Muscle of leg (tissue), 11 donors: ENCODE results near the gene NEK1. TPM values are rescaled to one million over a fixed set of nuclear protein-coding genes. Genes with fewer than 3 reads are reported as not detected.
A peak's percentile ranks its signal among the peaks of the same experiment; 100 is the strongest.

Experiments used
- DNase-seq: peaks from one replicate; pipeline ENCODE4 v3.0.0; 2013
- H3K27ac ChIP-seq: one replicate; pipeline ENCODE4 v1.5.1; 2013; ENCODE audit warnings: mild to moderate bottlenecking, low read length, control low read depth
- H3K27me3 ChIP-seq: one replicate; pipeline ENCODE4 v1.6.1; 2013; ENCODE audit warnings: low read length; ENCODE audit not compliant: control insufficient read depth, insufficient read depth
- H3K36me3 ChIP-seq: one replicate; pipeline ENCODE4 v1.6.1; 2013; ENCODE audit warnings: low read length; ENCODE audit not compliant: control insufficient read depth, insufficient read depth
- H3K4me1 ChIP-seq: one replicate; pipeline ENCODE4 v1.6.1; 2013; ENCODE audit warnings: low read length; ENCODE audit not compliant: control insufficient read depth, insufficient read depth
- H3K4me3 ChIP-seq: one replicate; pipeline ENCODE4 v1.5.1; 2013; ENCODE audit warnings: low read length, control low read depth
- H3K9me3 ChIP-seq: replicated peaks from 2 replicates; pipeline ENCODE4 v1.6.1; 2013; ENCODE audit warnings: low read depth, low read length; ENCODE audit not compliant: control insufficient read depth
- WGBS: methylation state at CpG from one replicate; pipeline ENCODE4 v1.1.5; 2013; ENCODE audit warnings: missing lambda C conversion rate; ENCODE audit not compliant: insufficient coverage; 5-methylcytosine and 5-hydroxymethylcytosine counted together
- polyA plus RNA-seq, 8 donors: library from polyadenylated mRNA; unstranded; fragments of 120-200 nt; gene quantifications; one replicate each; pipeline versions ENCODE4 v1.2.1 to v1.2.3, GENCODE V29; 2013; ENCODE audit warnings: inconsistent platforms in 1 of 8, low replicate concordance in 1 of 8; ENCODE audit not compliant: insufficient read length in 8 of 8, insufficient read depth in 1 of 8
- total RNA-seq: library from RNA; stranded (reverse); fragments of 120-200 nt; gene quantifications from one replicate; pipeline ENCODE4 v1.2.4, GENCODE V29; 2013

The NEK1 gene
- total and polyA plus RNA-seq, 9 donors = 9.6 to 14.7 (median 11.8) TPM

GRCh38 chr4:169379688-169380087 is 232.7 kb downstream of the NEK1 start:
- H3K4me1 ChIP-seq = no peaks in the 10 kb centered on the region
- H3K27me3 ChIP-seq = no peaks in the 10 kb centered on the region
- H3K4me3 ChIP-seq = no peak overlapping the region
- no peak for DNase-seq
- H3K9me3 ChIP-seq = peaks cover 28% of the 10 kb centered on the region
- no peak overlapping the region for H3K27ac ChIP-seq
- no peaks in the 10 kb centered on the region for H3K36me3 ChIP-seq

GRCh38 chr4:169377367-169377766 is 235.0 kb downstream of the NEK1 start:
- Histone ChIP-seq H3K4me3 (no peak overlapping the region), H3K4me1 (no peaks in the 10 kb centered on the region), H3K27me3 (no peaks in the 10 kb centered on the region), H3K9me3 (peaks cover 28% of the 10 kb centered on the region), H3K27ac (no peak overlapping the region), H3K36me3 (no peaks in the 10 kb centered on the region)
- DNase-seq = no peak

- Histone ChIP-seq H3K9me3 (peaks cover 28% of the 10 kb centered on the region), H3K4me3 (no peak overlapping the region), H3K4me1 (no peaks in the 10 kb centered on the region), H3K27me3 (no peaks in the 10 kb centered on the region), H3K36me3 (no peaks in the 10 kb centered on the region), H3K27ac (no peak overlapping the region)
- WGBS = no CpG with 5 or more reads among the region's 1 CpG
- no peak for DNase-seq
These were observed 236.0 kb downstream of the NEK1 start for GRCh38 chr4:169376421-169376820.

GRCh38 chr4:169372791-169373190 is 239.6 kb downstream of the NEK1 start:
- Histone ChIP-seq H3K27me3 (no peaks in the 10 kb centered on the region), H3K4me3 (no peak overlapping the region), H3K36me3 (no peaks in the 10 kb centered on the region), H3K9me3 (peaks cover 15% of the 10 kb centered on the region), H3K4me1 (no peaks in the 10 kb centered on the region), H3K27ac (no peak overlapping the region)
- WGBS = no CpG with 5 or more reads among the region's 2 CpGs
- DNase-seq = no peak

DNA sequence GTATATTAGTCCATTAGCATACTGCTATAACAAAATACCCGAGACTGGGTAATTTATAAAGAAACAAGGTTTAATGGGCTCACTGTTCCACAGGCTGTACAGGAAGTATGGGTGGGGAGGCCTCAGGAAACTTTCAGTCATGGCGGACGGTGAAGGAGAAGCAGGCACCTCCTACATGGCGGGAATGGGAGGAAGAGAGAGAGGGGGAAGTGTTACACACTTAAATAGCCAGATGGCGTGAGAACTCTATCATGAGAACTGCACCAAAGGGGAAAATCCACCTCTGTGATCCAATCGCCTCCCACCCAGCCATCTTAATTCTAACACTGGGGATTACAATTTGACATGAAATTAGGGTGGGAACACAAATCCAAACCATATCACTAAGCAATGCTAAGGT is 242.7 kb downstream of the NEK1 start:
- peaks cover 5% of the 10 kb centered on the region for H3K9me3 ChIP-seq
- H3K4me1 ChIP-seq = no peaks in the 10 kb centered on the region
- no peak overlapping the region for H3K4me3 ChIP-seq
- no peak overlapping the region for H3K27ac ChIP-seq
- no peaks in the 10 kb centered on the region for H3K27me3 ChIP-seq
- DNase-seq = no peak
- 72% methylated on average over 2 of the region's 6 CpGs for WGBS
- no peaks in the 10 kb centered on the region for H3K36me3 ChIP-seq

- Histone ChIP-seq H3K4me3 (no peak overlapping the region), H3K4me1 (no peaks in the 10 kb centered on the region), H3K9me3 (peaks cover 5% of the 10 kb centered on the region), H3K27ac (no peak overlapping the region), H3K36me3 (no peaks in the 10 kb centered on the region), H3K27me3 (no peaks in the 10 kb centered on the region)
- DNase-seq = no peak
These were observed 244.6 kb downstream of the NEK1 start for GRCh38 chr4:169367826-169368225.

DNA sequence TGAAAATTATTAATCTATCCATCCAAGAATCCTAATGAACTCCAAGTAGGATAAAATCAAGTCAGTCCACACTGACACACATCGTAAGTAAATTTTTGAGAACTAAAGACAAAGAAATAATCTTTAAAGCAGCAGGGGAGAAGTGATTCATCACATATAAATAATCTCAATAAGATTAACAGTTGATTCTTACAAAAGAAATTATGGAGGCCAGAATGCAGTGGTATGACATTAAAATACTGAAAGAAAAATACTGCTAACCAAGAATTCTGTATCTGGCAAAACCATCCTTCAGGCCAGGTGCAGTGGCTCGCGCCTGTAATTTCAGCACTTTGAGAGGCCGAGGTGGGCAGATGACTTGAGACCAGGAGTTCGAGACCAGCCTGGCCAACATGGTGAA is 245.6 kb downstream of the NEK1 start:
- no peaks in the 10 kb centered on the region for H3K27me3 ChIP-seq
- no peak overlapping the region for H3K27ac ChIP-seq
- 90% methylated on average over 2 of the region's 5 CpGs for WGBS
- H3K4me1 ChIP-seq = no peaks in the 10 kb centered on the region
- no peaks in the 10 kb centered on the region for H3K36me3 ChIP-seq
- no peak overlapping the region for H3K4me3 ChIP-seq
- H3K9me3 ChIP-seq = peaks cover 5% of the 10 kb centered on the region
- DNase-seq = no peak

DNA sequence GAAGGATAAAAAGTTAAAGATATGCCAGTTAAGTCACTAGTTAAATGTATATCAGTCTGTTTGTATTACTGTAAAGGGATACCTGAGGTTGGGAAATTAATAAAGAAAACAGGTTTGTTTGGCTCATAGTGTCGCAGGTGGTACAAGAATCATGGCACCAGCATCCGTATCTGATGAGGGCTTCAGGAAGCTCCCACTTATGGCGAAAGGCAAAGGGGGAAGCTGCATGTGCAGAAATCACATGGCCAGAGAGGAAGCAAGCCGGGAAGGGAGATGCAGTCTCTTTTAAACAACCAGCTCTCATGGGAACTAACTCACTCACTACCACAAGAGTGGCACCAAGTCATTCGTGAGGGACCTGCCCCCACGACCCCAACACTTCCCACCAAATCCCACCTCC is 249.8 kb downstream of the NEK1 start:
- H3K27ac ChIP-seq = no peak overlapping the region
- no peaks in the 10 kb centered on the region for H3K27me3 ChIP-seq
- peaks cover 5% of the 10 kb centered on the region for H3K9me3 ChIP-seq
- no peaks in the 10 kb centered on the region for H3K36me3 ChIP-seq
- 47% methylated on average over 4 of the region's 6 CpGs for WGBS
- H3K4me1 ChIP-seq = no peaks in the 10 kb centered on the region
- H3K4me3 ChIP-seq = no peak overlapping the region
- DNase-seq = peak; percentile 37

GRCh38 chr4:169361756-169362155 is 250.6 kb downstream of the NEK1 start:
- 60% methylated on average over 1 of the region's 3 CpGs for WGBS
- H3K27ac ChIP-seq = no peak overlapping the region
- H3K27me3 ChIP-seq = no peaks in the 10 kb centered on the region
- no peaks in the 10 kb centered on the region for H3K4me1 ChIP-seq
- no peaks in the 10 kb centered on the region for H3K36me3 ChIP-seq
- no peak overlapping the region for H3K4me3 ChIP-seq
- DNase-seq = no peak
- peaks cover 2% of the 10 kb centered on the region for H3K9me3 ChIP-seq

DNA sequence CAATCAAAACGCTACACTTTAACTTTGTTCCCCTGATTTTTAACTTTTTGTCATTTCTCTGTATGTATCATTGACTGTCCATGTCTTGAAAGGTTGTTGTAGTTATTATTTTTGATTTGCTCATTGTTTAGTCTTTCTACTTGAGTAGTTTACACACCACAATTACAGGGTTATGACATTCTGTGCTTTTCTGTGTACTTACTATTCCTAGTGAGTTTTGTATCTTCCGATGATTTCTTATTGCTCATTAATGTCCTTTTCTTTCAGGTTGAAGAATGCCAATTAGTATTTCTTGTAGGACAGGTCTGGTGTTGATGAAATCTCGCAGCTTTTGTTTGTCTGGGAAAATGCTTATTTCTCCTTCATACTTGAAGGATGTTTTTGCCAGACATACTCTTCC is 252.4 kb downstream of the NEK1 start:
- Histone ChIP-seq H3K27me3 (no peaks in the 10 kb centered on the region), H3K27ac (no peak overlapping the region), H3K9me3 (no peaks in the 10 kb centered on the region), H3K4me1 (no peaks in the 10 kb centered on the region), H3K36me3 (no peaks in the 10 kb centered on the region), H3K4me3 (no peak overlapping the region)
- no CpG with 5 or more reads among the region's 3 CpGs for WGBS
- no peak for DNase-seq

GRCh38 chr4:169352360-169352759 is 260.0 kb downstream of the NEK1 start:
- DNase-seq = no peak
- Histone ChIP-seq H3K9me3 (no peaks in the 10 kb centered on the region), H3K36me3 (no peaks in the 10 kb centered on the region), H3K4me3 (no peak overlapping the region), H3K27ac (no peak overlapping the region), H3K4me1 (no peaks in the 10 kb centered on the region), H3K27me3 (no peaks in the 10 kb centered on the region)
- no CpG with 5 or more reads among the region's 3 CpGs for WGBS
